GM21367 (cell line): ENCODE results near the gene GPC2.

Source experiments
- ATAC-seq: cut with Tn5 transposase; IDR thresholded peaks from one replicate; pipeline ENCODE4 v1.9.1; 2021; ENCODE audit not compliant: unreplicated experiment

GPC2 gene

GRCh38 chr7:100122067-100122466 is 55.1 kb downstream of the GPC2 start:
- no peak for ATAC-seq

GRCh38 chr7:100120733-100121036 is 56.5 kb downstream of the GPC2 start:
- ATAC-seq = no peak

GRCh38 chr7:100119970-100120732 is 57.0 kb downstream of the GPC2 start:
- ATAC-seq = peak; percentile 19
